GM20000 (cell line): Measurements from ENCODE around the gene ELMOD3.
A peak's percentile ranks its signal among the peaks of the same experiment; 100 is the strongest.
"Not testable (repeated sequence)": the region's sequence is repeated elsewhere in the genome, so short reads cannot be mapped to it uniquely, and the experiment has no call there.

Source experiments
- DNase-seq: peaks from one replicate; pipeline ENCODE4 v3.0.0; 2012; ENCODE audit warnings: low spot score
- TF ChIP-seq, protein P1 (sequence below): IDR thresholded peaks from 2 replicates; pipeline ENCODE4 v1.5.1; 2012; ENCODE audit warnings: mild to moderate bottlenecking, control low read depth; ENCODE audit errors: extremely low read depth, missing control alignments

ELMOD3 gene

DNA sequence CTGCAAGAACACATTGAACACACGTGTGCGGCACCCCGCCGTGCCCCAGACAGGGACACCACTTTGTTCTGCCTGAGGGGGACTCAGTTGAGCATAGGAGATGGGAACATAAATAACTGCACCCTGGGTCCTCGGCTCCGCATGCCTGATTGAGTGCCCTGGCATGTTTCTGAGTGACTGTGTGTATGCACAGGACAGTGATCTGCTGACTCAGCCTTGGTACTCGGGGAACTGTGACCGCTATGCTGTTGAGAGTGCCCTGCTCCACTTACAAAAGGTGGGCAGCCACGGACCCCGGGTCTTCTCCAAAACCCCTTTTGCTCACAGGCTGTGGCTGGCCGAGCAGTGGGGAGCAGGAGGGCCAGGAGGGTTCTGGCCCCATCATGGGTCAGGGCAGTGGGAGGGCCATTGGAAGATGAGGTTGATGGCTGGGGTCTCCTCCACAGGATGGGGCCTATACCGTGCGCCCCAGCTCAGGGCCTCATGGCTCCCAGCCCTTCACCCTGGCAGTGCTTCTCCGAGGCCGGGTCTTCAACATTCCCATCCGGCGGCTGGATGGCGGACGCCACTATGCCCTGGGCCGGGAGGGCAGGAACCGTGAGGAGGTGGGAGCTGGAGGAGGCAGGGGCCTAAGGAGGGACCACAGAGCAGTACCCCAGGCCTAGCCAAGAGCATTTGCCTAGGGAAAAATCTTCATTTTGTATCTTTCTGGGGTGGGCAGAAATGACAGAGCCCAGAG is 80.8 kb downstream of the ELMOD3 start:
- TF ChIP-seq, protein P1, sequence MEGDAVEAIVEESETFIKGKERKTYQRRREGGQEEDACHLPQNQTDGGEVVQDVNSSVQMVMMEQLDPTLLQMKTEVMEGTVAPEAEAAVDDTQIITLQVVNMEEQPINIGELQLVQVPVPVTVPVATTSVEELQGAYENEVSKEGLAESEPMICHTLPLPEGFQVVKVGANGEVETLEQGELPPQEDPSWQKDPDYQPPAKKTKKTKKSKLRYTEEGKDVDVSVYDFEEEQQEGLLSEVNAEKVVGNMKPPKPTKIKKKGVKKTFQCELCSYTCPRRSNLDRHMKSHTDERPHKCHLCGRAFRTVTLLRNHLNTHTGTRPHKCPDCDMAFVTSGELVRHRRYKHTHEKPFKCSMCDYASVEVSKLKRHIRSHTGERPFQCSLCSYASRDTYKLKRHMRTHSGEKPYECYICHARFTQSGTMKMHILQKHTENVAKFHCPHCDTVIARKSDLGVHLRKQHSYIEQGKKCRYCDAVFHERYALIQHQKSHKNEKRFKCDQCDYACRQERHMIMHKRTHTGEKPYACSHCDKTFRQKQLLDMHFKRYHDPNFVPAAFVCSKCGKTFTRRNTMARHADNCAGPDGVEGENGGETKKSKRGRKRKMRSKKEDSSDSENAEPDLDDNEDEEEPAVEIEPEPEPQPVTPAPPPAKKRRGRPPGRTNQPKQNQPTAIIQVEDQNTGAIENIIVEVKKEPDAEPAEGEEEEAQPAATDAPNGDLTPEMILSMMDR, result no peak
- no peak for DNase-seq

DNA sequence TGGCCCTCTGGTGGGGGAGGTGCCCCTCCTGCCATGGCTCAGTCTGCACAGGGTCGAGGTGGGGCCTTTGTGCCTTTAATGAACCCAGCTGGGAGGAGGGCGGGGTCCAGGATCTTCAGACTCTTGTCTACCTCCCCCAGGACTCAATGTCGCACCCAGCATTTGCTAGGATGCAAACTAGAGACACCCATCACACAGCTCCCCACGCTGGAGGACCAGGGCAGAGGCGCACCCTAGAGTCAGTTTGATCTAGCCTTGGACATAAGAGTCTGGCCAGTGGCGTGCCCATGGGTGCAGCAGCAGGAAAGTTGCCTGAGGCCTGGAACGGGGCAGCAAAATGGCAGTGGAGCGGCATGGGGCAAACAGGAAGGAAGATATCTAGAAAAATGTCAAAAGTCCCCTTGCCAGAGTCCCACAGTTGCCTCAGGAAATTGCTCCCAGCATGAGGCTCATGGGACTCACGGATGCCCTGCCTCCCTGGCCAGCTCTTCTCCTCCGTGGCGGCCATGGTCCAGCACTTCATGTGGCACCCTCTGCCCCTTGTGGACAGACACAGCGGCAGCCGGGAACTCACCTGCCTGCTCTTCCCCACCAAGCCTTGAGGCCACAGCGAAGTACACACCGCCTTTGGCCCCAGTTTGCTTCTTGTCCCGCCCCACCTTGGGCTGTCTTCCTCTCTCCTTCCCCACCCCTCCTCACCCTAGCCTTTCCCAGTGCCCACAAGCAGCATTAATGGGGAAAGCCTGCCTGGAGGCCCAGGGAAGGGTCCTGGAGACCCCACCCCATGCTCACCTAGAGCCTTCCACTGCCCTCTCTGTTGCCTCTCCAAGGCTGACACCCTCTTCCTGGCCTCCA is 81.6 kb downstream of the ELMOD3 start:
- no peak for DNase-seq
- TF ChIP-seq, protein P1, result peak; percentile 18

DNA sequence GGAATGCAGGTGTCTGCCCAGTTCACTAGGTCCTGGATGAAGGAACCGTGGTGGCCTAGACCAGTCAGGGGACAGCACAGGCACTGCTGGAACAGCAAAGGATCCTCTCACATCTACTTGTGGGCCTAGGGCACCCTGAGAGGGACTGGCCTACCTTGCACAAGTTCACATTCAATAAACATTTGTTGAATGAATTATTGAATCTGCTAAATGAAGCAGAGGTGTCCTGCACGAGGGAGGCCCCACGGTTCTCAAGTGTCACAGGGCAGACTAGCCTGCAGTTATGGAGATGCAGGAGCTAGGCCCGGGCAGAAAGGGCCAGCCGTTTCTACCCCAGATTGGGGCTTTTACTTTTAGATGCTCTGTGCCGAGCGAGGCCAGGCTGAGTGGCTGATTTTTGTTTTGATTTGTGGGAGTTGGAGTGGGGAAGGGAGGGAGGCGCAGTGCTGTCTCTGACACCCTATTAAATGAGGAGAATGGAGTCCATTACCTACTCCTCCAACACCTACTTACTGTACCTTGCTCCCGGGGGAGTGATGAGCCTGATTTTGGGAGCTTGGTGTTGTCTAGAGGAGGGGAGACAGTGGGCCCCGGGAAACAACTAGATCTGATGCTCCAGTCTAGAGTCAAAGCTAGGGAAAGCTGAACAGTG is 82.4 kb downstream of the ELMOD3 start:
- no peak for DNase-seq

DNA sequence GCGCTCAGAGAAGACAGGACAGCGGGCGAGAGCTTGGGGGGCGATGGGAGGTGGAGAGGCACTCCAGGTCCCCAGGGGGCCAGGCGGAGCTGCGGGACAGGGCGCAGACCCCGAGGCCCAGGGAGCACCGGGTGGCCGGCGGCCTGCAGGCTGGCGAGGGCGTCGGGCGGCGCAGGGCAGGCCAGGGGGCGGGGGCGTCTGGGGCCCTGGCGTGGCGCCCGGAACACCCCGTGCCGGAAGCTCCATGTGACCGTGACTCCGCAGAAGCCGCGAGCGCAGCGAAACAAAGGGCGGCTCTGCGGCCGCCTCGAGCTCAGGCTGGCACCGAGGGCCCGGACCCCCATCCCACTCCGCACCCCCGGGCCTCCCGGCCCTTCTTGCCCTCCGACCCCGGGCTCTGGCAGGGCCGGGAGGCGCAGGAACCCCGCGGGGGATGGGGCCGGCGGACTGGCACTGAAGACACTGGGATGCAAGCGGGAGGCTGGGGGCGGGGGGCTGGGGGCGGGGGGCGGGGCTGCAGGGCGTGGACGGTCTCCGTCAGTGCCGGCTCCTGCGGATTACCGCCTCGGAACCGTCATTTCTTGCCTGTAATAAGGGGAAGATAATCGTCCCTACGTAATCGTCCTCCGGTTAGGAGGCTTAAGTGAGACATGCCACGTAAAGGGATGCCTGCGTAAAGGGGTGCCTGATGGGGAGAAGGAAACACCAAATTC is 83.1 kb downstream of the ELMOD3 start:
- peak; percentile 93 for DNase-seq
- TF ChIP-seq, protein P1, result no peak

More for the DNA sequence above, 82.4 kb downstream of the ELMOD3 start:
- TF ChIP-seq, protein P1, result no peak

DNA sequence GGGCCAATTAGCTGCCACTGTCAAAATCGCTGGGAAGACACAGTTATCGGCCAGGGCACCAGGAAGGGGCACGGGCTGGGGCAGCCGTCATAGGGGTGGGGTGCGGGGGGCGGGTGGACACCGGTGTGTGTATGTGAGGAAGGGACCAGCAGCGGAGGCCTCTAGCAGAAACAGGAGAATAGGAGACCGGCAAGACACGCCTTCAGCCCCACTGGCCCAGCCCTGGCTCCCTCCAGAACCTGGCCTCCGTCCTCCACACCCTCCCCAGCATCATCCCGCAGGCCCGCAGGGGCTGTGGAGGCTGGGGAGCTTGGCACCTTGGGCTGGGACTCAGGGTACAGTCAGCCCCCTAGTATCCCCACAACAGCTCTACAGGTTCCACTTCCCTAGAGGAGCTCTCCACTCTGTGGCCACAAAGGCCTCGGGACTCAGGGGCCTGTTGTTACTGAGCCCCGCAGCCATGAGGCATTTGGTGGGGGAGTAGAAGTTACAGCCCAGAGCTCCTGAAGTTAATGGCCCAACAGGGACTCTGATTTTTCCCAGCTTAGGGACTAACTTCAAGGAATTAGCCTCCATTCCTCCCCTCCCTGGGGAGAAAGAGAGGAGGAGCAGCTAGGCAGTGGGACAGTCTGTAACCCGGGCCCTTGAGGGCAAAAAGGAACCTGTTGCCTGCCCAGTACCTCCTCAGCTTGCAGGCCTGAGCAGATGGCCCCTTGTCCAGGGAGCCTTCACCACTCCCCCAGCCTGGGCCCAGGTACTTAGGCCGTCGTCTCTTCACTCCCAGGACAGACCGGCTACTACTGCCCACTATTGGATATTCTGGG is 83.8 kb downstream of the ELMOD3 start:
- TF ChIP-seq, protein P1, result no peak
- DNase-seq, result no peak

DNA sequence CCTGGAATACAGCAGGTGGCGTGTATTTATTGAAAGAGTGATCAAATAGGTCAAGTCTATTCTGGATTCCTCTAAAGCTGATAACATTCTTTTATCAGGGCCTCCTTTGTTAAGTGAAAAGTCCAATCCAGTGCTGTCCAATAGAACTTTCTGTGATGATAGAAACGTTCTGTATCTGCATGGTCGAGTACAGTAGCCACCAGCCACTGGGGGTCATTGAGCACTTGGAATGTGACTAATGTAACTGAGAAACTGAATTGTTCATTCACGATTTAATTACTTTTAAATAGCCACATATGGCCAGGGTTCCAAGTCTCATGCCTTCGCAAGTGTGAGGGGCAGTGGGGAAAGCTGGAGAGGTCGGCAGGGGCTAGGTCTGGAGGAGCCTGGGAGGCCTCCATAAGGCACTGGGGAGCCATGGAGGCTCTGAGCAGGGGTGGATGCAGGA is 84.5 kb downstream of the ELMOD3 start:
- DNase-seq, result no peak
- TF ChIP-seq, protein P1, result no peak

DNA sequence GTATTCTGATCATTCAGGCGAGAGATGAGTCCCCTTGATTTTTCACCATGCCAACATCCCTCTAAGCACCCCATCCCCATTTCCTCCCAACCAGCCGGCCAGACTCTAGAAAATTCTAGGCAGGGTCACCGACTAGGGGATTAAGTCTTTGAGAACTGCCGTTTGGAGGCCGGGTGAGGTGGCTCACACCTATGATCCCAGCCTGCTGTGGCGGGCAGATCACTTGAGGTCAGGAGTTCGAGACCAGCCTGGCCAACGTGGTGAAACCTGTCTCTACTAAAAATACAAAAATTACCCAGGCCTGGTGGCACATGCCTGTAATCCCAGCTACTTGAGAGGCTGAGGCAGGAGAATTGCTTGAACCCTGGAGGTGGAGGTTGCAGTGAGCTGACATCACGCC is 85.0 kb downstream of the ELMOD3 start:
- not testable (repeated sequence) for DNase-seq
